Mesenchymal stem cell (in vitro differentiated cells and primary cell): ENCODE measurements around the gene CHI3L1.

Experiments used
- DNase-seq: peaks from one replicate; pipeline ENCODE4 v3.0.0-alpha.2; 2013
- H2AFZ ChIP-seq: one replicate; pipeline ENCODE4 v1.6.1; 2013; ENCODE audit warnings: low read depth, mild to moderate bottlenecking, control low read depth, inconsistent platforms, low read length, moderate library complexity
- H2AK5ac ChIP-seq: 2 replicates; pipeline ENCODE4 v1.6.1; 2013; ENCODE audit warnings: low read length, moderate library complexity, mild to moderate bottlenecking, inconsistent platforms; ENCODE audit not compliant: severe bottlenecking
- H2BK120ac ChIP-seq: one replicate; pipeline ENCODE4 v1.6.1; 2013; ENCODE audit warnings: low read depth, mild to moderate bottlenecking, inconsistent platforms, low read length, moderate library complexity
- H2BK12ac ChIP-seq, 2 experiments: one replicate each; pipeline ENCODE4 v1.6.1; 2013; ENCODE audit warnings: inconsistent platforms in 2 of 2, low read length in 2 of 2, mild to moderate bottlenecking in 2 of 2, moderate library complexity in 2 of 2, control low read depth in 1 of 2
- H2BK15ac ChIP-seq: one replicate; pipeline ENCODE4 v1.6.1; 2013; ENCODE audit warnings: mild to moderate bottlenecking, low read depth, inconsistent platforms; ENCODE audit not compliant: poor library complexity, severe bottlenecking
- H2BK5ac ChIP-seq: 2 replicates; pipeline ENCODE4 v1.6.1; 2013; ENCODE audit warnings: low read depth, mild to moderate bottlenecking, low read length, control low read depth, inconsistent platforms; ENCODE audit not compliant: poor library complexity, severe bottlenecking
- H3K14ac ChIP-seq, 2 experiments: one replicate each; pipeline ENCODE4 v1.6.1; 2013; ENCODE audit warnings: inconsistent platforms in 2 of 2, low read length in 2 of 2, control low read depth in 1 of 2, mild to moderate bottlenecking in 1 of 2, moderate library complexity in 1 of 2
- H3K18ac ChIP-seq, 2 experiments: one replicate each; pipeline ENCODE4 v1.6.1; 2013; ENCODE audit warnings: inconsistent platforms in 2 of 2, low read length in 2 of 2, control low read depth in 1 of 2, low read depth in 1 of 2, mild to moderate bottlenecking in 1 of 2
- H3K23ac ChIP-seq, 2 experiments: one replicate each; pipeline ENCODE4 v1.6.1; 2013; ENCODE audit warnings: inconsistent platforms in 2 of 2, low read length in 2 of 2, mild to moderate bottlenecking in 2 of 2, moderate library complexity in 2 of 2, control low read depth in 1 of 2
- H3K27ac ChIP-seq: 2 replicates; pipeline ENCODE4 v1.5.1; 2013; ENCODE audit warnings: mild to moderate bottlenecking, moderate library complexity, low read length, control low read depth, inconsistent platforms; ENCODE audit not compliant: poor library complexity, severe bottlenecking
- H3K27me3 ChIP-seq, 2 experiments: 2 replicates each; pipeline versions ENCODE4 v1.6.1 to v1.7.0; 2013; ENCODE audit warnings: low read length in 2 of 2, mild to moderate bottlenecking in 2 of 2, moderate library complexity in 2 of 2, control low read depth in 1 of 2, inconsistent platforms in 1 of 2; ENCODE audit not compliant: control insufficient read depth in 1 of 2, insufficient read depth in 1 of 2
- H3K36me3 ChIP-seq, 2 experiments: 2 replicates each; pipeline versions ENCODE4 v1.6.1 to v1.7.0; 2013; ENCODE audit warnings: low read length in 2 of 2, control low read depth in 1 of 2, inconsistent platforms in 1 of 2, low read depth in 1 of 2, mild to moderate bottlenecking in 1 of 2; ENCODE audit not compliant: insufficient read depth in 2 of 2, control insufficient read depth in 1 of 2
- H3K4ac ChIP-seq, 2 experiments: one replicate each; pipeline ENCODE4 v1.6.1; 2013; ENCODE audit warnings: inconsistent platforms in 2 of 2, low read length in 2 of 2, mild to moderate bottlenecking in 2 of 2, moderate library complexity in 2 of 2, control low read depth in 1 of 2, low read depth in 1 of 2
- H3K4me1 ChIP-seq: 2 replicates; pipeline ENCODE4 v1.6.1; 2013; ENCODE audit warnings: low read depth, low read length, control low read depth; ENCODE audit not compliant: control insufficient read depth, insufficient read depth
- H3K4me2 ChIP-seq: 2 replicates; pipeline ENCODE4 v1.6.1; 2013; ENCODE audit warnings: low read length, mild to moderate bottlenecking, inconsistent platforms; ENCODE audit not compliant: poor library complexity, severe bottlenecking
- H3K4me3 ChIP-seq, 2 experiments: 2 replicates each; pipeline versions ENCODE4 v1.5.1 to v1.7.0; 2013; ENCODE audit warnings: low read length in 2 of 2, mild to moderate bottlenecking in 2 of 2, control low read depth in 1 of 2, low read depth in 1 of 2; ENCODE audit not compliant: insufficient read depth in 1 of 2
- H3K79me1 ChIP-seq: replicated peaks from 2 replicates; pipeline ENCODE4 v1.6.1; 2013; ENCODE audit warnings: mild to moderate bottlenecking, control low read depth, low read length, inconsistent platforms; ENCODE audit not compliant: poor library complexity, severe bottlenecking
- H3K9ac ChIP-seq: 2 replicates; pipeline ENCODE4 v1.7.0; 2013; ENCODE audit warnings: mild to moderate bottlenecking, low read length, moderate library complexity
- H3K9me3 ChIP-seq: 2 replicates; pipeline ENCODE4 v1.7.0; 2013; ENCODE audit warnings: mild to moderate bottlenecking, low read length; ENCODE audit not compliant: control insufficient read depth
- H4K8ac ChIP-seq: one replicate; pipeline ENCODE4 v1.6.1; 2013; ENCODE audit warnings: inconsistent platforms, mild to moderate bottlenecking, low read length, moderate library complexity
- H4K91ac ChIP-seq: one replicate; pipeline ENCODE4 v1.6.1; 2013; ENCODE audit warnings: mild to moderate bottlenecking, low read length, inconsistent platforms
- WGBS: methylation state at CpG from one replicate; pipeline ENCODE4 v1.1.7; 2013; ENCODE audit warnings: mixed read lengths; 5-methylcytosine and 5-hydroxymethylcytosine counted together

Gene CHI3L1

GRCh38 chr1:203147376-203147775 lies 39.1 kb downstream of the CHI3L1 start:
- H3K9me3 ChIP-seq, result no peaks in the 10 kb centered on the region

GRCh38 chr1:203146537-203146936 lies 40.0 kb downstream of the CHI3L1 start:
- H2BK5ac ChIP-seq, result no peak overlapping the region
- no peak overlapping the region for H3K23ac ChIP-seq
- no peak overlapping the region for H4K8ac ChIP-seq
- no peak overlapping the region for H2BK15ac ChIP-seq
- H3K4ac ChIP-seq, result no peak overlapping the region
- no peak overlapping the region for H3K4me3 ChIP-seq
- no peak overlapping the region for H3K27ac ChIP-seq
- no peak overlapping the region for H3K4me2 ChIP-seq
- no peak overlapping the region for H4K91ac ChIP-seq
- H3K36me3 ChIP-seq, result peaks cover 16 to 33% of the 10 kb centered on the region in 2 experiments
- peak overlapping the region in 1 of 2 experiments; percentile 29 for H2BK12ac ChIP-seq
- H3K79me1 ChIP-seq, result peaks cover 30% of the 10 kb centered on the region
- H2AK5ac ChIP-seq, result peak overlapping the region; percentile 47
- no peaks in the 10 kb centered on the region for H3K9me3 ChIP-seq
- H3K4me1 ChIP-seq, result peaks cover 54% of the 10 kb centered on the region
- peak overlapping the region in 1 of 2 experiments; percentile 1 for H3K14ac ChIP-seq
- no peak overlapping the region for H2AFZ ChIP-seq
- no peak overlapping the region for H3K9ac ChIP-seq
- DNase-seq, result no peak
- H2BK120ac ChIP-seq, result no peak overlapping the region
- 93% methylated on average over 7 of the region's 7 CpGs for WGBS
- H3K27me3 ChIP-seq, result no peaks in the 10 kb centered on the region
- no peak overlapping the region for H3K18ac ChIP-seq

More at GRCh38 chr1:203147376-203147775, 39.1 kb downstream of the CHI3L1 start:
- DNase-seq, result no peak
- Histone ChIP-seq H2BK5ac (no peak overlapping the region), H3K79me1 (peaks cover 25% of the 10 kb centered on the region), H4K91ac (no peak overlapping the region), H4K8ac (no peak overlapping the region), H2AK5ac (peak overlapping the region; percentile 37), H3K9ac (no peak overlapping the region), H2BK120ac (no peak overlapping the region), H3K27me3 (no peaks in the 10 kb centered on the region), H2BK12ac (no peak overlapping the region), H3K4ac (no peak overlapping the region), H2BK15ac (no peak overlapping the region), H3K23ac (no peak overlapping the region), H2AFZ (no peak overlapping the region), H3K4me2 (no peak overlapping the region), H3K14ac (no peak overlapping the region), H3K27ac (no peak overlapping the region), H3K4me3 (no peak overlapping the region), H3K4me1 (peaks cover 57% of the 10 kb centered on the region), H3K36me3 (peaks cover 9 to 28% of the 10 kb centered on the region in 2 experiments), H3K18ac (no peak overlapping the region)
- 96% methylated on average over 4 of the region's 5 CpGs for WGBS

- Histone ChIP-seq H3K4ac (no peak overlapping the region), H3K4me1 (peaks cover 52% of the 10 kb centered on the region), H2AK5ac (peak overlapping the region; percentile 8), H3K4me3 (no peak overlapping the region), H3K27ac (no peak overlapping the region), H3K9me3 (no peaks in the 10 kb centered on the region), H2AFZ (no peak overlapping the region), H2BK15ac (no peak overlapping the region), H4K91ac (peak overlapping the region; percentile 52), H3K79me1 (peaks cover 33% of the 10 kb centered on the region), H3K18ac (no peak overlapping the region), H4K8ac (no peak overlapping the region), H2BK120ac (no peak overlapping the region), H2BK12ac (no peak overlapping the region), H3K4me2 (no peak overlapping the region), H3K23ac (no peak overlapping the region), H3K14ac (no peak overlapping the region), H3K9ac (no peak overlapping the region), H2BK5ac (no peak overlapping the region), H3K36me3 (peaks cover 16 to 36% of the 10 kb centered on the region in 2 experiments), H3K27me3 (no peaks in the 10 kb centered on the region)
- no peak for DNase-seq
- 100% methylated on average over 1 of the region's 2 CpGs for WGBS
These were observed 40.5 kb downstream of the CHI3L1 start for GRCh38 chr1:203146042-203146369.

- Histone ChIP-seq H2BK120ac (no peak overlapping the region), H3K4me2 (no peak overlapping the region), H3K27me3 (no peaks in the 10 kb centered on the region), H4K91ac (peak overlapping the region; percentile 52), H3K27ac (no peak overlapping the region), H3K4me1 (peaks cover 52% of the 10 kb centered on the region), H3K9ac (no peak overlapping the region), H2AK5ac (peak overlapping the region; percentile 8), H2BK5ac (no peak overlapping the region), H2BK15ac (peak overlapping the region; percentile 52), H3K9me3 (no peaks in the 10 kb centered on the region), H3K4ac (no peak overlapping the region), H2AFZ (no peak overlapping the region), H3K23ac (no peak overlapping the region), H3K36me3 (peaks cover 16 to 41% of the 10 kb centered on the region in 2 experiments), H3K18ac (no peak overlapping the region), H3K4me3 (no peak overlapping the region), H4K8ac (no peak overlapping the region), H3K14ac (no peak overlapping the region), H3K79me1 (peaks cover 34% of the 10 kb centered on the region), H2BK12ac (no peak overlapping the region)
- 98% methylated on average over 12 of the region's 13 CpGs for WGBS
- DNase-seq, result no peak
These were observed 41.0 kb downstream of the CHI3L1 start for GRCh38 chr1:203145321-203146041.
